ENCODE results near the gene CHCHD1. TPM values are rescaled to one million over a fixed set of nuclear protein-coding genes. Genes with fewer than 3 reads are reported as not detected.
"Not testable (repeated sequence)": the region's sequence is repeated elsewhere in the genome, so short reads cannot be mapped to it uniquely, and the experiment has no call there.

CHCHD1 gene
- polyA plus RNA-seq, 12 donors = 20.0 to 48.9 (median 31.4) TPM; not detected in 1

DNA sequence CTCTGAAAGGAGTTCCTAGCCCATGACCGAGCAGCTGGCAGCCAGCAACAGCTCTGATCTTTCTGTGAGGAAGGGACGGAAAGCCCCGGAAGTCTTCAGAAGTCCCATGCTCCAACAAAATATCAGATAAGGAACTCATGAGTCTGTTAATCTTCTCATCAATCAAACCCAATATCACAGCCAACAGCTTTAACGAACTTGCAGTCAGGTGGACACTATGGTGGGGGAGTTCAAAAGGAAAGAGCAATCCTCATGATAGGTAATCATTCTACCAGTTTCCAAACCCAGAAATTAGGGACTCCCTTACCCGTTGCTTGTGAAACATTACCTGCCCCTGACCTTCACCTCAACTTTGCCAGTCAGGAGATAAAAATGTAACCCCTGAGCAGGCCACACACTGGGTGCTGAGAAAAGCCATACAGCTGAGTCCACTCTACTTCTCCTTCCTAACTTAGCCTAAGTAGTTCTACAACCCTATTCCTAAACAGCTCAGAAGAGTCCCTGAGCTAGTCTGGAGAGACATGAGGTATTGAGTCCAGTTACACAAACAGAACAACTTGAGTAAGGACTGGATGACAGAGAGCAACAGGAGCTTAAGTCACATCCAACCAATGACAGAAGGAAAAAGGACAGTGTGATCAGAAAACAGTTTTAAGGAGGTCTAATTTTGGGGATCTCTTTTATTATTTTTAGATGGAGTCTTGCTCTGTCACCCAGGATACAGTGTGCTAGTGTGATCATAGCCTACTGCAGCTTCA, 27.4 kb downstream of the CHCHD1 start:
- no peak for DNase-seq

DNA sequence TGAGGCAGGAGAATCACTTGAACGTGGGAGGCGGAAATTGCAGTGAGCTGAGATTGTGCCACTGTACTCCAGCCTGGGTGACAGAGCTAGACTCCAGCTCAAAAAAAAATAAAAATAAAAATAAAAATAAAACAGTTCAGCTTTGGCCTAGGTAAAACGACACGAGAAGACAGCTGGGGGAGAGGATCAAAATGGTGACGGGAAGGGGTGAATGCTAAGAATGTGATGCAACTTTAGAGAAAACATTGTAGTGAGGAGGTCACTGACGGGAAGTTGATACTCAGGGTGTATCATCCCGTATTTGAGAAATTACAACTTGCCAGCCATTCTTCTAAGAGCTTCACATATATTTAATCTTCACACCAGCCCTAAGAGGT, 28.5 kb downstream of the CHCHD1 start:
- no peak for DNase-seq

DNA sequence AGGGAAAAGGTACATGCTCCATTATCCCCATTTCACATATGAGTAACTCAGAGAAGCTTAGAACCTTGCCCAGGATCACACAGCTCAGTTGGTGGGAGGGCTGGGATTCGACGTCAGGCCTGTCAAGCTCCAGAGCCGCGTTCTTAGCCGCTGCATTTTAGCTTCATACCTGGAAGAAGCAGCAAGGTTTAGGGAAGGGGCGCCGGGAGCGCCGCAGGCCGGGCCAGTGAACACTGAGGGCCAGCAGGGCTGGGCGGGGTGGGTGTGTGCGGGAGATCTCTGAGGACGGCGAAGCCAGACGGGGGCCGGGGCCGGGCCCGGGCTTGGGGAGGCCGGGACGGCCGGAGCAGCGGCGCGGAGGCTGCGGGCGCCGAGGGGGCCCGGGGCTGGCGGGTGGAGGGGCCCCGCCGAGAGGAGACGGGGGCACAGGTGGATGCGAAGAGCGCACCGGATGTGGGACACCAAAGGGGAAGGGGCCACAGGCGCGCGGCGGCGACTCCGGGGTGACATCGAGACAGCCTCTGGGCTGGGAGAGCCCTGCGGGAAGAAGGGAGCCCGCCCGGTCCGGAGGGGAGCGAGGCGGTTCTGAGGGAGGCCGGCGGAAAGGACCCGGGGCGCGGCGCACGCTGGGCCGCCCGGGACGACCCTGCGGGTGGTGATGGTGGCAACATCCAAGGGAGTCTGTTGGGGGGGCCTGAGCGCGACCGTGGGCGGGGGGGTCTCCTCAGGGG, 29.1 kb downstream of the CHCHD1 start:
- no peak for DNase-seq

DNA sequence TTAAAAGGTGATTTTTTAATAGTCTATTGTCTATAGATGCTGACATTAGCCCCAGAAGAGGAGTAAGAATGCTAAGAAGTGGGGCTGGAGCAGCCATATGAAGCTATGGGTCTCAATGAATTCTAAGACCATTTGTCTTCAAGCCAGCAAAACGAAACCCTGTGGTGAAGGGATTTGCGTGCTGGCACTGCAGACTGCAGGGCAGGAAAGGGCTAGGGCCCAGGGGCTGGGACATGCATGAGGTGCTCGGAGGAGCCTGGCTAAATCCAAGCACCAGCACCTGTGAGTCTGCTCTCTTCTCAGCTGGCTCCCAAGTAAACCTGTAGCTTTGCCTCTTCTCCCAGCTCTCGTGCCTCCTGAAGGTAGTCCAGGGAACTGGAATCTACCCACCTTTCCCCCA, 30.8 kb downstream of the CHCHD1 start:
- no peak for DNase-seq

DNA sequence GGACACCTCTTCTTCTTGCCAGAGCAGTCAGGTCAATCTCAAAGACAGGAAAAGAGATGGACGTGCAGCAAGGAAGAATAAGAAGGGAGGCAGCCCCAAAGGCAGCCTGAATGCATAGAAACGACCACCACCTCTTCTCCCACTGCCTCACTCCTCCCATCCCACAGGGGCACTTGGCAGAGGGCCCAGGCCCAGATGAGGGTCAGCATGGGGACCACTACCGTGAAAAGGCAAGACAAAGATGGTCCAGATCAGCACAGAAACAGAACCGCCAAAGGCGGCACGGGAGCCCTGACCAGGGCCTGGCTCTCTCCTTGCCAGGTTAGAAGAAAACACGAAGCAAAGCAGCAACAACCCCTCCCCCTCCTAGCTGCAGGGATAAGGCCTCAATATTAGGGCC, 31.5 kb downstream of the CHCHD1 start:
- no peak for DNase-seq

DNA sequence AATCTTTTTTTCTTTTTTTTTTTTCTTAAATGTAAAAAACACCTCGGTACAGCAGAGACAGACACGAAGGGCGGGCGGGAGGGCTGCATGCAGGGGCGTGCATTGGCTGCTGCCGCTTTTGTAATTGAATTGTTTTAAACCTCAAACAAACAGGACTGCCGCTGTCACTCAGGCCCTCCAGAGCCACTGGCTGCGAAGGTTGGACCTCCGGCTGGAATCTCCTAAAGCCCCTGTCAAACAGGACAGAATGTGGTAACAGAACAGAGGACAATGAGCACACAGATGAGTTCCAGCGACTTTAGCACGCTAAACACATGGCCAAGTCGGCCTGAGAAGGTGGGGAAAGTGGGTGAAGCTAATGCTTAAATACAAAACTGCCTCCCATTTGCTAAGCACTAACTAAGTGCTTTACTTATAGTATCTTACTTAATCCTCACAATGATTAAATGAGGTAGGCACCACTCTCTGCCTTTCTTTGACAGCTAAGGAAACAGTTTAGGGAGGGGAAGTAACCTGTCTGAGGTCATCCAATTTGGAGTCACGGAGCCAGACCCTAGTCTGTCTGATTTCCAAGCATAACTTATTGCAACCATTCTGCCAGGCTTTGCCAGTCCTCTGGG, 32.5 kb downstream of the CHCHD1 start:
- DNase-seq = no peak

DNA sequence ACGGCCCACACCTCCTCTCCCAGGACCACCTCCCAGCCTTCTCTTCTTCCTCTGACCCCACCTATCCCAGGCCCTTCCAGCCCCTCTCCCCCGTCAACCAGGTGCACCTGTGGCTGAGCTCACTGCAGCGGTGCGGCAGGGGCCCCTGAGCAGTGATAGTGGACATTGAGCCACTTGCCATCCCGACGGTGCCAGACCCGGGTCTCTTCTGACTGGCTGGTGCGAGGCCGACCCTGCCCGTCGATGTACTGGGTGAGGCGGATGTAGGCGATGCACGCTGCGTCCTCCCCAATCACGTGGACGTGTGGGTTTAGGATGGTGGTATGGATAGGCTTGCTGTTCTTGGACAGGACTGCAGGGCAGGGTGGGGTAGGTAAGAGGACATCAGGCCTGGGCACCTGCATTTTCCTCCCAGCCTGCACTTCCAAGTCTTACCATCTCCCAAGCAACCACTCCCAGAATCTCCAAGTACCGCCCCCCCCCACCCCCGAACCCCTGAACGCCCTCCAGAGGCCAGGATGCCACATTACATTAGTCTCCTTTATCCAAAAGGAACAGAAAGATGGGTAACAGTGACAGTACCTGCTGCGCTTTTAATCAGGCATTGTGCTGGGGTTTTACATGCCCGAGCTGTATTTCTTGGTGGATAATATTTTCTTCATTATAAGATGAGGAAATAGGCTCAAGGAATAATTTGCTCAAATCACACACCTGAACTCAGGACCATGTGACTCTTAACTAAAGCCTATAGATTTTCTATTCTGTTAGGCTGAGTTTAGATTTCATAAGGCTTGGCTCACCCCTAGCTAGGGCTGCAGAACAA, 33.3 kb downstream of the CHCHD1 start:
- no peak for DNase-seq

DNA sequence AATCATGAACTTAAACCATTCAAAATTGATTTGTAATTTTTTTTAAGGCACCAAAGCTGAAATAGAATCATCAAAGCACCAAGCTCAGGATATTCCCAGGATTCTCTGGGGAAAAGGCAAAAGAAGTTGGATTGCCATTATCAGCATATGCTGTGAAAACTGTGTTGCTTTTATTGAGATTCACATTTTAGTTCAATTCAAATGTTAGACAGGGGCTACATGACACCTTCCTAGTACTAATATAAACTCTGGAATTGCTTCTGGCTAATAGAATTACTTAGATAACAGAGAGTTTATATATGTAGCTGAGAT, 33.8 kb downstream of the CHCHD1 start:
- DNase-seq = no peak

DNA sequence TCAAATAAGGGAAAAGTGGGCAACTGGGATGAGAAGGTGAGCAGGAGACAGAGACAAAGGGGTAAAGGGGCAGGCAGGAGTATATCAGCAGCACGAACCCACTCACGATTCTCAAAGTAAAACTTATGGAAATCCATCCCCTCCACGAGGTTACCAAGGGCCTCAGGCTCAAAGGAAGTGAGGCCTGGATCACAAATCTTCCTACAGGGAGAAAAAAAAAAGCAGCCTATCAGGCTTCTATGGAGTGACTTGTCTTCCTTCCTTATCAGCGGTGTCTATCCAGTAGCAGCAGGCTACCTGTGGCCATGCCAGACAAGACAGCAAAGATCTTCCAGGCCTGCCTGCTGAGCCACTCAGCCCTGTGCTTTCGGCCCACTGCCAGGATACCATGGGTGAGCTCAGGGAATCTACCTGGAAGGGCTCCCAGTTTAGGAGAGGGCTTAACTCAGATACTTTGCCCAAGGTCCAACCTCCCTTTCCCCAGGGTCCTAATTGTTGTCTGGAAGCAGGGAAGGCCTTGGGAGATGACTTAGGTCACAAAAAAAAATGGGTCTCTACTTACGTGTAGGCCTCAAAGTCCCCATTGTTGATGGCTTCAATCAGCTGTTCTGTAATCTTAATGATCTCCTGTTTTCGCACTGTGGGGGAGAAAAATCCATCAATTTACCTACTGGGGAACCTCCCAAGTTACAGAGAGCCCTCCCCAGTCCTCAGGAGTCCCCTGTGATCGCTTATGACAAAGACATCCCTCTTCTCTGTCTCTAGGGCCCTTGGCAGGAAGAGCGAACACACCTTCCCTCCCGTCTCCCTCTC, 35.3 kb downstream of the CHCHD1 start:
- DNase-seq = no peak

DNA sequence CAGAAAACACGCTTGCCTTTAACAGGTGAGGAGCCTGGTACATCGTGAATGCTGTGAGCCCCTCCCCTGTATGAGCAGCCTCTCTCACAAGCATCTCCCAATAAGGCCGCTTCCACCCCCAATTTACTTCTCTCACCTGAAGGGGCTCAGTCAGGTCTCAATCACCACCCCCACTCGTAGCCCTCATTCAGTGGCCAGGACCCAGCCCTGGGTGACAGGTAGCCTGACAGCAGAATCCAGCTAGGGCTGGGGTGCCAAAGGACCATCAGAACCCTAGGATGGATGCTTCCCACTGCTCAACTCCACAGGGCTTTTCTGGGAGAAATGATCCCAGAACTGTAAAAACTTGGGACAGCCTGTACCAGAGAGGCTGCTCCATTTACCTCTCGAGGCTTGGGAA, 36.0 kb downstream of the CHCHD1 start:
- no peak for DNase-seq

DNA sequence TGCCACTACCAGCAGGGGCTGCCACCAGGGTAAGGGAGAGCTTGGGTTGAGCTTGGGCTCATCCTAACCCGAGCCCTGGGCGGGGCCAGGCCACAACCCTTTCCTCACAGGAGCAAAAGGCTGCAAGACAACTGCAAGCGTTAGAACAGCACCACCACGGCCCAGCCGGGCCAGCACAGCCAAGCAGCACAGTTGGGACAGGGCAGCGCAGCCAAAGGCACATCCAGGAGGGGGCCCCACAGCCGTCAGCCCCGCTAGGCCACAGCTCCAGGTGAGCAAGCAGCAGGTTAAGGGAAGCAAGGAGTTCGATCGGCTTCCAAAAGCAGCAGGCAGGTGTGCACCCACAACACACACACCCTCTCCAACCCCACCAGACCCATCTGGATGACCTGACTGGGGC, 36.6 kb downstream of the CHCHD1 start:
- no peak for DNase-seq

DNA sequence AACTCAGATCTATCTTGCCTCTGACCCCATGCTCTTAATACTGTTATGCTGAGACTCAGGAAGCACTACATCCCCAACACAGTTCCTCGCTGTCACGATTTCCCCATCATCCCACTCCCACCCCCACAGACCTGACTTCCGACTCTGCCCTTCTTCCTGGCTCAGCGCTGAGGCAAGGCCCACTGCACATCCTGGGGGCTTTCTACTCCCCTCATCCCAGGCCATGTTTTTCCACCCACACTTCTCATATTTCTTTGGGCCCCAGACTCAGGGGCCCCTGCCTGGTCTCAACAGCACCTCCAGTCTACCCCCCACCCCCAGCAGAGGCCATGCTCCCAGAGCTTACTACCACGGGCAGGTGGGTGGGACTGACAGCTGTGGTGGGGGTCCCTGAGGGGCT, 37.2 kb downstream of the CHCHD1 start:
- no peak for DNase-seq

DNA sequence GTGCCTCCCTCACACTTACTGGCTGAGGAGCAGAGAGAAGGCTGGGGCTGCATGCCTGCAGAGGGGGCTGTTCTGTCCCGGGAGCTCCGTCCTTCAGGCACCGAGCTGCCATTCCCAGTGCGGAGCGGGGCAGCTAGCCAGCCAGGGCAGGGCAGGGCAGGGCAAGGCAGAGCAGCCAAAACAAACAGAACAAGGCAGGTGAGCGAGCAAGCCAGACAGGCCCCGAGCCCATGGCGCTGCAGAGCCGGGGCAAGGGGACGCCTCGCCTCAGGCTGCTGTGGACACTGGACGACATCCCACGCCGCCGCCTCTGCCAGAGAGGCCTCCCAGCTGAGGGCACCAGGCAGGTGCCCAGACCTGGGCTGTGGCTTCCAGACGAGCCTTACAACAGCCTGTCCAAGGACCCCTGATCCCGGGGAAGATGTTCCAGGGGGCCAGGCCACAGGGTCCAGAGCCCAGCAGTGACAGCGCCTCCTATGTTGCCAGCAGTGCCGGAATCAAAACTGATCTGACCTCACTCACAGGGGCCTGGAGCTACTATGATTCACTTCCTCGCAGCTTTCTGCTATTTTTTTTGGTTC, 37.8 kb downstream of the CHCHD1 start:
- DNase-seq = no peak

DNA sequence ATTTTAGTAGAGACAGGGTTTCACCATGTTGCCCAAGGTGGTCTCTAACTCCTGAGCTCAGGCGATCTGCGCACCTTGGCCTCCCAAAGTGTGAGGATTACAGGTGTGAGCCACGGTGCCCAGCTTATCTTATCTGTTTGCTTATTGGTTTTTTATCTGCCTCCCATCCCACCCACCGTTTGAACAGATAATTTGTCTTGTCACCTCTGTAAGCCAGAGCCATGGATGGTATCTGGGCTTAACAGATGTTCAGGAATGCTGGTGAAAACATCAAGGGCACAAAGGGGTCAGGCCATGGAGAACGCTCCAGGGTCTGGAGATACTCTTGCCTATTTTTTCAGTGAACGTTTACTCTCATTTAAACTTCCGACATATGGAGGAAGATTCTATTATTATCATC, 41.5 kb downstream of the CHCHD1 start:
- DNase-seq = no peak

DNA sequence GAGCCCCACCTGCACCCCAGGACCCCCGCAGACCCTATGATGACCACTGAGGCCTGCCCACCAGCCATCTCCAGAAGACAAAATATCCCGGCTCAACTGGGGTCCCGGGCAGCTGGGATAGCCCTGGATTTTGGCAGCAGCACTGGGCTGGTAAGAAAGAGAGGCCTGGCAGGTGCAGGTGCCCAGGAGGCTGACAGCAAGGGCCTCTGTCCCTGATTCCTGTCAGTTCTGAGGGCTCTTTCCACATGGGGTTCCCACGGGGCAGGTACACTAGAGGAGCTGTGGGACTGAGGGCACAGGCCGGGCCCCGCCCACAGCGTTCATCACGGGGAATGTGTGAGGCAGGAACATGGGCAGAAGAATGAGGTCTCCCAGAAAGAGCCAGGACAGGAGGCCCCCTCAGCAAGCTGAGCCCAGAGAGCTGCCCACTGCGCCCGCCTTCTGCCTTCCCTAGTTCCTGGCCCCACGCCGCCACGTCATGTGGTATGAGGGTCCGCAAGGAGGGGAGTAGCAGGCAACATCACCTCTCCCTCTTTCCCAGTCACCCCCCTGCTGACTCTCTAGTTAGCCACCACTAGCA, 42.4 kb downstream of the CHCHD1 start:
- DNase-seq = no peak

DNA sequence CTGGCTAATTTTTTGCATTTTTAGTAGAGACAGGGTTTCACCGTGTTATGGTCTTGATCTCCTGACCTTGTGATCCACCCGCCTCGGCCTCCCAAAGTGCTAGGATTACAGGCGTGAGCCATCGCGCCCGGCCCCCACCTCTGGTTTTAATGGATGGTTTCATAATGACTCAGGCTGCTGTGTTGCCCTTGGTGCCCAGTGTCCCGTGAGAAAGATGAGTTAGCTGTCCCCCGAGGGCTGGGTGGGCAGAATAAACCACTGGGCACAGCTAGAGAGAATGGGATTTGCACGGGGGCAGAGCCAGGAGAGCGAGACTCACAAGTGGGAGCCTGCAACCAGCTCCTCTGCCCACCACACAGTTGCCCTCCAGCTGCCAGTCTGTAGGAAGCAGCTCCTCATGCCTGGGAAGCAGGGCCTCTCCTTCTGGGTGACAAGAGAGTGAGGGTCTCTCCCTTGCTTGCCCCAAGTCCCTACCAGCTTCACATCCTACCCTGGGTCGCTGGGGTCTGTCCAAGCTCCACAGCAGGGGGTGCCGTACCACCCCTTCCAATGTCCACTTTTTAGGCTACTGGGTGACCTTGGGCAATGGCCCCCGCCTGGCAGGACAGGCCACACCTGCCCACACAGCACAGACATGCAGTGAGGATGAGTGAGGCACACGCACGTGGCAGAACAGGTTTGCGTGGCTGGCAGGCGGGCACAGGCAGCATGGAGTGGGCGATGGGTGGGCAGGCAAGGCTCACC, 45.7 kb downstream of the CHCHD1 start:
- no peak for DNase-seq

DNA sequence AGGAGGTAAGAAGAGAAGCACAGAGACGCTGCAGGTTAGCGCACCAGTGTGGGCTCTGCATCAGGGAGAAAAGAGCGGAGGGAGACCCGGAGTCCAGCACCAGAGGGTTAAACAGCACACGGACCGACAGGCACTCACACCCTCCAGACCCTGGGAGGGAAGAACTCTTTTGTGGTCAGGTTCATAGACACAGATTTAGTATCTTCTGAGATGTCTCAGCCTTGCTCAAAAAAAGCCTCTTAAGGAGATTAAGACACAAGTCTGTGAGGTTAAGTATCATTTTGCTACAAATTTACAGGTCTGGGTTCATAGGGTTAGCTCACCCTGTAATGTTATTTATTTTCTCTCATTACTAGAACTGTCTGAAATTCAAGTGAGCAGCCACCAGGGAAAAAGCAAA, 46.3 kb downstream of the CHCHD1 start:
- no peak for DNase-seq

DNA sequence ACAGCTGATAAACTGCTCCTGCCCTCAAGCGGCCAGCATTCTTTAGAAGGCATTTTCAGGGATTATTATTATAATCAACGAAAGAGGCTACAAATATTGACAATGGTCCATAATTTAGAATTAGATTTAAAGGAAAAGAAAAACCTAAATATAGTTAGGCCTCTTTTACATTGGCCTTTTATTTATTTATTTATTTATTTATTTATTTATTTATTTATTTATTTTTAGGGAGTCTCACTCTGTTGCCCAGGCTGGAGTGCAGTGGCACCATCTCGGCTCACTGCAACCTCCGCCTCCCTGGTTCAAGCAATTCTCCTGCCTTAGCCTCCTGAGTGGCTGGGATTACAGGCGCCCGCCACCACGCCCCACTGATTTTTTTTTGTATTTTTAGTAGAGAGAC, 47.2 kb downstream of the CHCHD1 start:
- not testable (repeated sequence) for DNase-seq

Measured in muscle of arm (tissue), 12 donors.